GM19452 (cell line): ENCODE data around the gene RABGGTB.
"Not testable (repeated sequence)": the region's sequence is repeated elsewhere in the genome, so short reads cannot be mapped to it uniquely, and the experiment has no call there.

Source experiments
- ATAC-seq: cut with Tn5 transposase; IDR thresholded peaks from one replicate; pipeline ENCODE4 v1.9.1; 2021; ENCODE audit not compliant: unreplicated experiment

Gene RABGGTB

DNA sequence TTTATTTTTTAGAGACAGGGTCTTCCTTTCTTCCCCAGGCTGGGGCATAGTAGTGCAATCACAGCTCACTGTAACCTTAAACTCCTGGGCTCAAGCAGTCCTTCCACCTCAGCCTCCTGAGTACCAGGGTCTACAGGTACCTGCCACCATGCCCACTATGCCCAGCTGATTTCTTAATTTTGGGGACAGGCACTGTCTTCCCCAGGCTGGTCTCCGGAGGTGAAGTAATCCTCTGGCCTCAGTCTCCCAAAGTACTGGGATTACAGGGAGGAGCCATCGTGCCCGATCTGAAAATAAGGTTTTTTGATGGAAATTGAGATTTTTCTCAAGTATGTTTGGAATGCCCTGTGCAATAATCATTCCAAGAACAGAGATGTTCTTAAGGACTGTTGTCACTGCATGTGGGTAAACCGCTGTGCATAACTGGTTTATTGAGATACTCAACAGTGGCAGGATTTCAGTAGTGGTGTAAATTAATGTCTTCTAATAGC is 9.7 kb downstream of the RABGGTB start:
- no peak for ATAC-seq

DNA sequence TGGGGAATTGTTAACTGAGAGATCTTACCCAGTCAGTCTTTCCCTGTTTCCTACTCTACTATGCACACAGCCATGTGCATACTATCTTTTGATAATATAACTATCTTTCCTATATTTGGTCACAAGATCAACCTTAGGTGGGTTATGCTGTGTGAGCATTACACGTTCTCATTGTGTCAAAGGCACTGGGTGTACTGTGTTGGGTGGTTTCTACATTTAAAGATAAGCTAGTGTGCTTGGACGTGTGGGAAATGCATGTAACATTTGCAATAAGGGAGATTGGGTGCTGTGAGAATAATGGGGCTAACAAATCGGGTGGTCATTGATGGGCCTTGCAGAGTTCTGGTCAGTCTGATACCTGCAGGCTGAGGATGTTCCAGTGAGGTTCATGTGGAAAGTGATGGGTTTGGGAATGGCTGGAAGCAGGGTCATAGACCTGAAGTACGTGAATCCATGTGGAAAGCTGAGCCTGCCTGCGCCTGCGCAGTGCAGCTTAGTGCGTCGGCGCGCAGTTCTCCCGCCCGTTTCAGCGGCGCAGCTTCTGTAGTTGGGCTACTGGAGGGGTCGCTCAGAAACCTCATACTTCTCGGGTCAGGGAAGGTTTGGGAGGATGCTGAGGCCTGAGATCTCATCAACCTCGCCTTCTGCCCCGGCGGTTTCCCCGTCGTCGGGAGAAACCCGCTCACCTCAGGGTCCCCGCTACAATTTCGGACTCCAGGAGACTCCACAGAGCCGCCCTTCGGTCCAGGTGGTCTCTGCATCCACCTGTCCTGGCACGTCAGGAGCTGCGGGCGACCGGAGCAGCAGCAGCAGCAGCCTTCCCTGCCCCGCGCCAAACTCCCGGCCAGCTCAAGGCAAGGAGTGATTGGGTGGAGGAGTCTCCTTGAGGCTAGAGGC is 10.6 kb downstream of the RABGGTB start, which contains the start of gene MSH4:
Gene MSH4, plus strand, starts transcription at position 507 of the 897 bp plus-strand sequence. Its CDS starts 104 bp downstream, at position 611.
- ATAC-seq, result no peak

DNA sequence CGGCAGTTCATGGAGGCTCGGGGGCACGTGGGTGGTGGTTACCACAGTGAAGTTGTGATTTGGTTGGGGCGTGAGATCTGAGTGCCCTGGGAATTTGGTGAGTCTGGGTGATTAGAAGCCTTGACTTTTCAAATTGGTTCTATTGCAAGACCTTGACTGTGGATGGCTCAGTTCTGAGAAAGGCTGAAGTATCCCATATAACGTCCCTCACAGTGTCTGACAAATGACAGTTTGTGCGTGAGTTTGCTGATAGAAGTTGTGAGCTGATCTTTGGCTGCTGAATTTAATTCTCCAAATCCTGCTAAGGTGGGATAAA is 11.2 kb downstream of the RABGGTB start:
- no peak for ATAC-seq

DNA sequence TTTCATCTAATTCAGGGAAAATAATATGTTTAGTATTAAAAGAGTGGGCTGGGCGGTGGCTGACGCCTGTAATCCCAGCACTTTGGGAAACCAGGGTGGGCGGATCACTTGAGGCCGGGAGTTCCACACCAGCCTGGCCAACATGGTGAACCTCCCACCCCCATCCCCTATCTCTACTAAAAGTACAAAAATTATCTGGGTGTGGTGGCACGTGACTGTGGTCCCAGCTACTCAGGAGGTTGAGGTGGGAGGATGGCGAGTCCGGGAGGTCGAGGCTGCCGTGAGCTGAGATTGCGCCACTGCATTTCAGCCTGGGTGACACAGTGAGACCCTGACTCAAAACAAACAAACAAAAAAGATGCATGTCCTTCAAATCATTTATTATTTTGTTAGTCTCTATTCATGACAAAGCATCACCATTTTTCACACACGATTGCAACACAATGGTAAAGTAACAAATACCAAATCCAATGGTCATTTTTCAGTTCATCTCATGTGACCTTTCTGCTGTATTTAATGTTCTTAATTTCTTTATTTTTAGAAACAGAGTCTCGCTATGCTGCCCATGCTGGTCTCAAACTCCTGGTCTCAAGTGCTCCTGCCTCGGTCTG is 11.7 kb downstream of the RABGGTB start:
- no peak for ATAC-seq

DNA sequence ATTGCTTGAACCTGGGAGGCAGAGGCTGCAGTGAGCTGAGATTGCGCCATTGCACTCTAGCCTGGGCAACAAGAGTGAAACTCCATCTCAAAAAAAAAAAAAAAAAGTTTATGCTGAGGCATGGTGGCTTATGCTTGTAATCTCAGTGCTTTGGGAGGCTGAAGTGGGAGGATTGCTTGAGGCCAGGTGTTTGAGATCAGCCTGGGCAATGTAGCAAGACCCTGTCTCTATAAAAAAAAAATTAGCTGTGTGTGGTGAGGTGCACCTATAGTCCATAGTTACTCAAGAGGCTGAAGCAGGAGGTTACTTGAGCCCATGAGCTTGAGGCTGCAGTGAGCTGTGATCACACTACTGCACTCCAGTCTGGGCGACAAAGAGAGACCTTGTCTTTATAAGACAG is 15.4 kb downstream of the RABGGTB start:
- not testable (repeated sequence) for ATAC-seq

DNA sequence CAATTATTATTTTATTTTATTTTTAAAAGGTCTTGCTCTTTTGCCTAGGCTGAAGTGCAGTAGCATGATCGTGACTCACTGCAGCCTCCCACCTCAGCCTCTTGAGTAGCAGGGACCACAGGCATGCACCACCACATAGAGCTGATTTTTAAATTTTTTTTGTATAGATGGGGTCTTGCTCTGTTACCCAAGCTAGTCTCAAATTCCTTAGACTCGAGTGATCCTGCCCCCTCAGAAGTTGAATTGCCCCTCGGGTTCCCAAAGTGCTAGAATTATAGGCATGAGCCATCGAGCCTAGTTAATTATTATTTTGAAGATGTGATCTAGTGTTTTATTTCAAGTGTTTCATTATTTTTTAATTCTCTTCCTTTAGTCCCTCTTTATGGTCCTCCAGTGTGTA is 22.9 kb downstream of the RABGGTB start:
- ATAC-seq, result no peak

DNA sequence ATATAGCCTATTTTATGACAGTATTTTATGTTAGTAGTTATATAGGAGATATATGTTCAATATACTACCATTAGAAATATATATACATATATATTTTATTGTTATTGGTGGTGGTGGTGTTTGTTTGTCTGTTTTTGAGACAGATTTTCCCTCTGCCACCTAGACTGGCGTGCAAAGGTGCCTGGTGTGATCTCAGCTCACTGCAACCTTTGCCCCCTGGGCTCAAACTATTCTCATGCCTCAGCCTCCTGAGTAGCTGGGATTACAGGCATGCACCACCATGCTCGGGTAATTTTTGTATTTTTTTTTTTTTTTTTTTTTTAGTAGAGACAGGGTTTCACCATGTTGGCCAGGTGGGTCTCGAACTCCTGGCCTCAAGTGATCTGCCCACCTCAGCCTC is 24.1 kb downstream of the RABGGTB start:
- ATAC-seq, result not testable (repeated sequence)

DNA sequence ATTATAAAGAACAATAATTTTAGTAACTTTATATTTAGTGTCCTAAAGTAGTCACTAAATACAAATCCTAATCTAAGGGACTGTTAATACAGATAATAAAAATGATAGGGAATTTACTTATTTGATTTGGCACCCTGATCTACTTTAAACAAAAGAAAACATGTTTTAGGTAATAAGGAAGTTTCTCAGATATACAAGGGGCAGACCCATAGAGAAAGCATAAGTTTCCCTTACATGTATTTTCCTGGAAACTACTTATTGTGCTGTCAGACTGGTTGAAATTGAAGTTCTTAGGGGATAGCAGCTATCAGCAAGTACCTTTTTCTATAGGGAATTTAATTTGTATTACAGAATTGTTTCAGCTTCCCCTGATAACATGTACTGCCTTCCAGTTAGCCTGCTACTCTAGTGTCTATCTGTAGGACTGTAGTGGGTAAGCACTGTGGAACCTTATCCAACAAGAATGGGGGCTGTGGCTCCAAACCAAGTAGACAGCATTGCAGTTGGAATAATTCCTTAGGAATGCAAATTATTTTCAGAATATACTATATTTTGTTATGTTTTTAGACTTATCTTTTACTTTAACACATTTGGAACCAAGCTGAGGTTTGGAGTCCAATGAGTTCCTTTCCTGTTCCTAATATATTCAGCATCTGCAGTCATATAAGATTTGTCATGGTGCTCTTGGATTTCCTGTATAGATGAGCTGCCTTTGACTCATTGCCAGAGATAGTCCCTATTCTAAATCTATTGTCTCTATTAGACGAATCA is 25.3 kb downstream of the RABGGTB start:
- ATAC-seq, result no peak

DNA sequence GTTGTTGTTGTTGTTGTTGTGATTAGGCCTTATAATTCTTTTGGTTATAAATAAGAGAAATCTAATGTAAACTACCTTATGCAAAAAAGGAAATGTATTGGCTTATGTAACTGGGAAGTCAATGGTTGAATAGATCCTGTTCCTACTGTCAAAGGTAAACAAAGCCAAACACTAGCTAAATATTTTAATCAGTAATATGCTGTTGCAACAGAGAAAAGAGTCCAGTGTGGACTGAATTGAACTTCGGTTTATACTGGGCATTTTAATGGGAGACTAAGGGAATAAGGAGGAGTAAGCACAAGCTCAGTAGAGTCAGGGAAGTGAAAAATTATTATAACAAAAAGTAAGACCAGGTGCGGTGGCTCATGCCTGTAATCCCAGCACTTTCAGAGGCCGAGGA is 26.0 kb downstream of the RABGGTB start:
- ATAC-seq, result no peak

DNA sequence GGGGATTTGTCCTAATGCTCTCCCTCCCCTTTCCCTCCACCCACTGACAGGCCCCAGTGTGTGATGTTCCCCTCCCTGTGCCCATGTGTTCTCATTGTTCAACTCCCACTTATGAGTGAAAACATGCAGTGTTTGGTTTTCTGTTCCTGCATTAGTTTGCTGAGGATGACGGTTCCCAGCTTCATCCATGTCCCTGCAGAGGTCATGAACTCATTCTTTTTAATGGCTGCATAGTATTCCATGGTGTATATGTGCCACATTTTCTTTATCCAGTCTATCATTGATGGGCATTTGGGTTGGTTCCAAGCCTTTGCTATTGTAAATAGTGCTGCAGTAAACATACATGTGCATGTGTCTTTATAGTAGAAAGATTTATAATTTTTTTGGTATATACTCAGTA is 37.5 kb downstream of the RABGGTB start:
- ATAC-seq, result not testable (repeated sequence)

DNA sequence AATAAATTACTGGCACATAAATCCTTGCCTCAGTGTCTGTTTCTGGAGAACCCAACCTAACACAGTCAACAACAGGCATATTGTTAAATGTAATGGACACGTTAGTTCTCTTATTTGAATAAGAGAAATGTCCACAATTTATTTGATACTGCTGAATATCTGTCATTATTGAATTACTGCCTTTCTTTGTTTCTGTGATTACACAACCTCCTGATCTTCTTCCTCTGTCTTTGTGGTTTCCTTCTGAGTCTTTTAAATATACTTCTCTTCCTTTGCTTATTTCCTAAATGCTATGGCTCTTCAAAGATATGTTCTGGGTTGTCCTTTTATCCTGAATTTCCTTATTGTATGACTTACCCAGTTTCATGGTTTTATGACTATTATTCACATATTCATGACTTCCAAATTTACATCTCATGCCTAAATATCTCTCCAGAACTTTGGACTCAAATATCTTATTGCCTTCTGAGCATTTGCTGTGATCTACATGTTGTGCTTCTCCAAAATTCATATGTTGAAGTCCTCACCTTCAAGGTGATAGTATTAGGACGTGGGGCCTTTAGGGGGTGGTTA is 50.6 kb downstream of the RABGGTB start:
- no peak for ATAC-seq

DNA sequence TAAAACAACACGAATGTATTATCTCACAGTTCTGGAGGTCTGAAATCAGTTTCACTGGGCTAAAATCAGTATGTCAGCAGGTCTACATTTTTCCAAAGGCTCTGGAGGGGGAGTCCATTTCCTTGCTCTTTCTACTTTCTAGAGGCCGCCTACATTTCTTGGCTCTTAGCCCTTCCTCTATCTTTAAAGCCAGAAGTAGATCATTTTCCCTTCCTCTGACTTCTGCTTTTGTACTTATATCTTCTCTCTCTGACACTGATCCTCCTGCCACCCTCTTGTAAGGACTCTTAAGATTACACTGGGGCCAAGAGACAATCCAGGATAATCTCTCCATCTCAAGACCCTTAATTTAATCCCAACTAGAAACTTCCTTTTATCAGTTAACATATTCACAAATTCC is 52.0 kb downstream of the RABGGTB start:
- ATAC-seq, result no peak

DNA sequence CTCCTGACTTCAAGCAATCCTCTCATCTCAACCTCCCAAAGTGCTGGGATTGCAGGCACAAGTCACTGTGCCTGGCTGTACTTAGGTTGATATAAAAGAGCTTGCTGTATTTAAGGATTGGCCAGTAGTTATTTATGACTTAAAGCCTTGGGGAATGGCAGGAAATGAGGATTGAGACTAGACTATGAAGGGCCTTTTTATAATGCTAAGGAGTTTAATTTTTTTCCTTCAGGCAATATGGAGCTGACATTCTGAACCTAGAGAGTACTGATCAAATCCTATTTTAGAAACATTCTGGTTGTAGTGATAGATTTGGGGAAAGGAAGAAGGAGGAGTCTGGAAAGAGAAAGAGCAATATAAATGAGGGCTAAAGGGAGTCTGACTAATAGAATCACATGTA is 55.4 kb downstream of the RABGGTB start:
- no peak for ATAC-seq
